IMR-90 (cell line): Measurements from ENCODE around the gene CCSER1. TPM values are rescaled to one million over a fixed set of nuclear protein-coding genes. Genes with fewer than 3 reads are reported as not detected.

ENCODE experiments used
- ATAC-seq: fragments of 200-7000 bp; cut with Tn5 transposase; 2 replicates; pipeline ENCODE4 v1.9.1; 2020; ENCODE audit warnings: low read depth, mild to moderate bottlenecking, moderate library complexity
- BruUV-seq: library from RNA; stranded (reverse); fragments of 400-500 nt; replicated peaks from 2 replicates; lab custom pipeline; 2021; lab: Mats Ljungman, UMichigan
- CTCF ChIA-PET: fragments of 300-600 bp; formaldehyde crosslinking; extraction: SDS; loops from one replicate; lab custom pipeline; 2021; ENCODE audit warnings: antibody characterized with exemption; lab: Yijun Ruan, JAX
- POLR2A ChIA-PET: fragments of 300-600 bp; sonication (Branson Sonifier 250); formaldehyde crosslinking; loops from one replicate; lab custom pipeline; 2022; ENCODE audit warnings: antibody characterized with exemption; ENCODE audit not compliant: unreplicated experiment; lab: Charles Lee
- DNase-seq: peaks from one replicate; pipeline ENCODE4 v3.0.0; 2013
- H2AFZ ChIP-seq: replicated peaks from 2 replicates; pipeline ENCODE3; 2013; ENCODE audit warnings: low read length, mild to moderate bottlenecking; ENCODE audit not compliant: poor library complexity
- H2AK5ac ChIP-seq: 2 replicates; pipeline ENCODE4 v1.6.1; 2013; ENCODE audit warnings: low read depth, low read length, inconsistent platforms
- H2AK9ac ChIP-seq: replicated peaks from 2 replicates; pipeline ENCODE3; 2013; ENCODE audit warnings: mild to moderate bottlenecking, low read depth, low read length, moderate library complexity; ENCODE audit not compliant: poor library complexity
- H2BK120ac ChIP-seq: 2 replicates; pipeline ENCODE4 v1.6.1; 2013; ENCODE audit warnings: low read depth, low read length, inconsistent platforms
- H2BK15ac ChIP-seq: 3 replicates; pipeline ENCODE4 v1.6.1; 2013; ENCODE audit warnings: low read depth, low read length, inconsistent platforms
- H2BK20ac ChIP-seq: 2 replicates; pipeline ENCODE4 v1.6.1; 2013; ENCODE audit warnings: low read depth, mild to moderate bottlenecking, inconsistent platforms, low read length, moderate library complexity
- H2BK5ac ChIP-seq: 2 replicates; pipeline ENCODE4 v1.6.1; 2013; ENCODE audit warnings: mild to moderate bottlenecking, low read depth, low read length, inconsistent platforms; ENCODE audit not compliant: poor library complexity, severe bottlenecking
- H3K14ac ChIP-seq: replicated peaks from 2 replicates; pipeline ENCODE4 v1.6.1; 2013; ENCODE audit warnings: low read depth, low read length, inconsistent platforms
- H3K18ac ChIP-seq: 2 replicates; pipeline ENCODE4 v1.6.1; 2013; ENCODE audit warnings: low read depth, low read length, control low read depth
- H3K23ac ChIP-seq: 2 replicates; pipeline ENCODE4 v1.6.1; 2013; ENCODE audit warnings: low read depth, low read length, inconsistent platforms
- H3K27ac ChIP-seq: 2 replicates; pipeline ENCODE4 v1.5.1; 2013; ENCODE audit warnings: mild to moderate bottlenecking, control low read depth, low read length; ENCODE audit not compliant: insufficient read depth
- H3K27me3 ChIP-seq: 2 replicates; pipeline ENCODE4 v1.6.1; 2013; ENCODE audit warnings: low read length; ENCODE audit not compliant: control insufficient read depth, insufficient read depth
- H3K36me3 ChIP-seq: 2 replicates; pipeline ENCODE4 v1.6.1; 2013; ENCODE audit warnings: low read length, mixed read lengths; ENCODE audit not compliant: control insufficient read depth, insufficient read depth
- H3K4ac ChIP-seq: 2 replicates; pipeline ENCODE4 v1.6.1; 2013; ENCODE audit warnings: low read depth, low read length, inconsistent platforms
- H3K4me1 ChIP-seq: 2 replicates; pipeline ENCODE4 v1.6.1; 2013; ENCODE audit warnings: low read length, mixed read lengths; ENCODE audit not compliant: control insufficient read depth, insufficient read depth
- H3K4me2 ChIP-seq: 2 replicates; pipeline ENCODE4 v1.6.1; 2013; ENCODE audit warnings: low read depth, mild to moderate bottlenecking, control low read depth, low read length, moderate library complexity
- H3K4me3 ChIP-seq: 2 replicates; pipeline ENCODE4 v1.5.1; 2013; ENCODE audit warnings: low read depth, mild to moderate bottlenecking, control low read depth, low read length, moderate library complexity; ENCODE audit not compliant: insufficient read depth
- H3K56ac ChIP-seq: 2 replicates; pipeline ENCODE4 v1.6.1; 2013; ENCODE audit warnings: low read length, inconsistent platforms; ENCODE audit not compliant: insufficient read depth; ENCODE audit errors: extremely low read depth
- H3K79me1 ChIP-seq, 2 experiments: 2 replicates each; pipeline ENCODE4 v1.6.1; 2013; ENCODE audit warnings: low read length in 2 of 2, inconsistent platforms in 1 of 2, low read depth in 1 of 2
- H3K9ac ChIP-seq: 2 replicates; pipeline ENCODE4 v1.6.1; 2013; ENCODE audit warnings: low read depth, low read length, control low read depth
- H3K9me1 ChIP-seq: 2 replicates; pipeline ENCODE4 v1.6.1; 2013; ENCODE audit warnings: low read length, inconsistent platforms; ENCODE audit not compliant: insufficient read depth
- H3K9me3 ChIP-seq: 2 replicates; pipeline ENCODE4 v1.6.1; 2013; ENCODE audit warnings: low read length; ENCODE audit not compliant: control insufficient read depth, insufficient read depth
- H4K20me1 ChIP-seq: 2 replicates; pipeline ENCODE4 v1.6.1; 2013; ENCODE audit warnings: low read length, inconsistent platforms; ENCODE audit not compliant: insufficient read depth
- H4K5ac ChIP-seq: 2 replicates; pipeline ENCODE4 v1.6.1; 2013; ENCODE audit warnings: mild to moderate bottlenecking, low read depth, low read length, control low read depth
- H4K8ac ChIP-seq, 2 experiments: 2 replicates each; pipeline ENCODE4 v1.6.1; 2013; ENCODE audit warnings: low read depth in 2 of 2, low read length in 2 of 2, control low read depth in 1 of 2, inconsistent platforms in 1 of 2
- H4K91ac ChIP-seq: 2 replicates; pipeline ENCODE4 v1.6.1; 2013; ENCODE audit warnings: low read depth, low read length, inconsistent platforms; ENCODE audit not compliant: insufficient read depth
- BHLHE40 ChIP-seq: fragments of 150-350 bp; IDR thresholded peaks from 2 replicates; pipeline ENCODE4 v1.6.1; 2016; ENCODE audit warnings: mild to moderate bottlenecking, low read depth, low read length
- CTCF ChIP-seq: conservative IDR thresholded peaks from 2 replicates; pipeline ENCODE4 v1.5.1; 2012; ENCODE audit warnings: mild to moderate bottlenecking, low read depth, low read length, improper control_type of control experiment
- dilution Hi-C: fragments of 300-500 bp; cut with HindIII; formaldehyde crosslinking; loops from one replicate; pipeline ENCODE4 v1.14.3; 2018; ENCODE audit warnings: low sequenced_read_pairs; ENCODE audit not compliant: unreplicated experiment
- in situ Hi-C: fragments of 300-500 bp; cut with MboI; formaldehyde crosslinking; loops from 3 replicates; pipeline ENCODE4 v1.14.3; 2019; ENCODE audit warnings: low sequenced_read_pairs, inconsistent platforms, mixed read lengths
- intact Hi-C: fragments of 100-400 bp; cut with micrococcal nuclease; formaldehyde crosslinking; loops from 2 replicates; pipeline ENCODE4 v1.10.0; 2022
- polyA plus RNA-seq, 3 experiments: library from polyadenylated mRNA; depleted of rRNA; stranded (reverse); fragments of >200 nt; gene quantifications; 2 replicates each; pipeline ENCODE4 v1.2.3, GENCODE V29; 2012; ENCODE audit warnings: low replicate concordance in 1 of 3
- total RNA-seq: library from RNA; depleted of rRNA; stranded (reverse); fragments of >200 nt; gene quantifications from 2 replicates; pipeline ENCODE4 v1.2.3, GENCODE V29; 2012

Gene CCSER1
- total and polyA plus RNA-seq, 2 of the 4 experiments (the other 2 are of a cell fraction) = not detected

GRCh38 chr4:91116861-91117260 is 989.7 kb downstream of the CCSER1 start:
- CTCF ChIA-PET = no interaction called here
- no peak overlapping the region for H3K18ac ChIP-seq

More at GRCh38 chr4:91116861-91117260, 989.7 kb downstream of the CCSER1 start:
- intact Hi-C loops = loop anchor here (10.0 kb wide), 2 partner anchors 802 to 1178 kb away; no protein-coding TSS in a partner anchor
- Histone ChIP-seq H3K27me3 (no peaks in the 10 kb centered on the region), H2AK9ac (no peak overlapping the region), H3K9me1 (no peaks in the 10 kb centered on the region), H2AK5ac (no peak overlapping the region), H4K91ac (no peak overlapping the region), H3K56ac (no peak overlapping the region), H3K27ac (no peak overlapping the region), H3K4ac (no peak overlapping the region), H4K20me1 (no peaks in the 10 kb centered on the region), H2BK120ac (no peak overlapping the region), H4K5ac (no peak overlapping the region), H2BK15ac (no peak overlapping the region), H3K9me3 (no peaks in the 10 kb centered on the region), H2BK5ac (no peak overlapping the region), H3K79me1 (no peaks in the 10 kb centered on the region), H3K4me1 (no peaks in the 10 kb centered on the region), H3K4me2 (no peak overlapping the region), H2BK20ac (no peak overlapping the region), H3K36me3 (no peaks in the 10 kb centered on the region), H3K23ac (no peak overlapping the region), H3K9ac (no peak overlapping the region), H2AFZ (no peak overlapping the region), H4K8ac (no peak overlapping the region), H3K4me3 (no peak overlapping the region), H3K14ac (no peak overlapping the region)
- TF ChIP-seq BHLHE40 (no peak), CTCF (peak; percentile 15; the same call in 1 of the 2 replicates)
- in situ Hi-C loops = no loop called here
- no TSS peak for BruUV-seq
- ATAC-seq (no peak), DNase-seq (no peak)
- POLR2A ChIA-PET = no interaction called here
- dilution Hi-C loops = no loop called here
